ENCODE results near the gene RNF44. TPM values are rescaled to one million over a fixed set of nuclear protein-coding genes. Genes with fewer than 3 reads are reported as not detected.

The RNF44 gene
- total and polyA plus RNA-seq, 2 of the 13 experiments (the other 11 are each of a cell fraction or from before 2014, with no cell fraction given): 9.2 to 16.8 TPM

DNA sequence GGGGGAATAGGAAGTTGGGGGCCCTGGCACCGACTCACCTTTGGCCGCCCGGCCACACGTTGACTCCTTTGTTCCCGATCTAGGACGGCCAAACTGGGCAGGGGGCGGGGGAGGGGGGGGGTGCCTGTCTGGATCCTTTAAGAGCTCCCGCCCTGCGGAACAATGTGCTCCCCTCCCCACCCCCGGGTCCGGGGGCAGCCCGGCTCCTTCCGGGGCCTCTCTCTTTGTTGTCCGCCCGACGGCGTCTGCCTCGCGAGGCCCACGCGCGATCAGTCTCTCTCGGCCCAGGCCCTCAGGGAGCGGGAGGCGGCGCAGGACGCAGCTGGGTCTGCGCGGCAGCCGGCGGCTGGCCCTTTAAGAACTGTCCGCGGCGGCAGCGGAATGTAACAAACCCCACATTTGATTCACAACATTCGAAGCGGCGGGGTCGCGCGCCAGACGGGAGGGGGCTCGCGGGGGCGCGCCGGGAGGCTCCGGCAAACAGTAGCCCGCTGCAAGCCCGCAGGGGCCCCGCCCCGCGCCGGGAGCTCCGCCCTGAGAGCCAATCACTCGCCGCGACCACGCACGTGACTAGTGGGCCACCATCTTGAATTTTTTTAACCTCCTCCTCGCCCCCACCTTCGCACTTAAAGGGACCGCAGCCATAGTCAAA lies at the start of gene RNF44 (continued):
- TF ChIP-seq XRCC5 (optimal IDR thresholded peaks at IDR 0.05; ENCODE audit: low read length) (peak; percentile 29), MEIS2 (CRISPR knock-in tag; IDR thresholded peaks at IDR 0.05) (0 out of 2 replicates have a peak, but pooled peaks have one; percentile 4), ZKSCAN5 (CRISPR knock-in tag; IDR thresholded peaks at IDR 0.05) (no peak), NR2F2 (IDR thresholded peaks at IDR 0.05; ENCODE audit: borderline replicate concordance, low read depth) (no peak), NONO (IDR thresholded peaks at IDR 0.05) (no peak), NONO (CRISPR knock-in tag; conservative IDR thresholded peaks at IDR 0.05) (no peak), ZNF598 (CRISPR knock-in tag; IDR thresholded peaks at IDR 0.05; ENCODE audit: borderline replicate concordance) (no peak), CBFB (CRISPR knock-in tag; IDR thresholded peaks at IDR 0.05) (no peak), ZSCAN30 (CRISPR knock-in tag; IDR thresholded peaks at IDR 0.05) (0 out of 2 replicates have a peak, but pooled peaks have one; percentile 77), MED13 (CRISPR knock-in tag; IDR thresholded peaks at IDR 0.05) (0 out of 2 replicates have a peak, but pooled peaks have one; percentile 40), MXI1 (IDR thresholded peaks at IDR 0.05; ENCODE audit: borderline replicate concordance, low read depth, low read length) (no peak), ZNF761 (CRISPR knock-in tag; conservative IDR thresholded peaks at IDR 0.05) (no peak), CBX5 (CRISPR knock-in tag; IDR thresholded peaks at IDR 0.05; ENCODE audit: borderline replicate concordance) (no peak)
- TF ChIP-seq, protein P1, sequence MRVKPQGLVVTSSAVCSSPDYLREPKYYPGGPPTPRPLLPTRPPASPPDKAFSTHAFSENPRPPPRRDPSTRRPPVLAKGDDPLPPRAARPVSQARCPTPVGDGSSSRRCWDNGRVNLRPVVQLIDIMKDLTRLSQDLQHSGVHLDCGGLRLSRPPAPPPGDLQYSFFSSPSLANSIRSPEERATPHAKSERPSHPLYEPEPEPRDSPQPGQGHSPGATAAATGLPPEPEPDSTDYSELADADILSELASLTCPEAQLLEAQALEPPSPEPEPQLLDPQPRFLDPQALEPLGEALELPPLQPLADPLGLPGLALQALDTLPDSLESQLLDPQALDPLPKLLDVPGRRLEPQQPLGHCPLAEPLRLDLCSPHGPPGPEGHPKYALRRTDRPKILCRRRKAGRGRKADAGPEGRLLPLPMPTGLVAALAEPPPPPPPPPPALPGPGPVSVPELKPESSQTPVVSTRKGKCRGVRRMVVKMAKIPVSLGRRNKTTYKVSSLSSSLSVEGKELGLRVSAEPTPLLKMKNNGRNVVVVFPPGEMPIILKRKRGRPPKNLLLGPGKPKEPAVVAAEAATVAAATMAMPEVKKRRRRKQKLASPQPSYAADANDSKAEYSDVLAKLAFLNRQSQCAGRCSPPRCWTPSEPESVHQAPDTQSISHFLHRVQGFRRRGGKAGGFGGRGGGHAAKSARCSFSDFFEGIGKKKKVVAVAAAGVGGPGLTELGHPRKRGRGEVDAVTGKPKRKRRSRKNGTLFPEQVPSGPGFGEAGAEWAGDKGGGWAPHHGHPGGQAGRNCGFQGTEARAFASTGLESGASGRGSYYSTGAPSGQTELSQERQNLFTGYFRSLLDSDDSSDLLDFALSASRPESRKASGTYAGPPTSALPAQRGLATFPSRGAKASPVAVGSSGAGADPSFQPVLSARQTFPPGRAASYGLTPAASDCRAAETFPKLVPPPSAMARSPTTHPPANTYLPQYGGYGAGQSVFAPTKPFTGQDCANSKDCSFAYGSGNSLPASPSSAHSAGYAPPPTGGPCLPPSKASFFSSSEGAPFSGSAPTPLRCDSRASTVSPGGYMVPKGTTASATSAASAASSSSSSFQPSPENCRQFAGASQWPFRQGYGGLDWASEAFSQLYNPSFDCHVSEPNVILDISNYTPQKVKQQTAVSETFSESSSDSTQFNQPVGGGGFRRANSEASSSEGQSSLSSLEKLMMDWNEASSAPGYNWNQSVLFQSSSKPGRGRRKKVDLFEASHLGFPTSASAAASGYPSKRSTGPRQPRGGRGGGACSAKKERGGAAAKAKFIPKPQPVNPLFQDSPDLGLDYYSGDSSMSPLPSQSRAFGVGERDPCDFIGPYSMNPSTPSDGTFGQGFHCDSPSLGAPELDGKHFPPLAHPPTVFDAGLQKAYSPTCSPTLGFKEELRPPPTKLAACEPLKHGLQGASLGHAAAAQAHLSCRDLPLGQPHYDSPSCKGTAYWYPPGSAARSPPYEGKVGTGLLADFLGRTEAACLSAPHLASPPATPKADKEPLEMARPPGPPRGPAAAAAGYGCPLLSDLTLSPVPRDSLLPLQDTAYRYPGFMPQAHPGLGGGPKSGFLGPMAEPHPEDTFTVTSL (CRISPR knock-in tag; IDR thresholded peaks at IDR 0.05; ENCODE audit: borderline replicate concordance): no peak
- TF ChIP-seq, protein P2, sequence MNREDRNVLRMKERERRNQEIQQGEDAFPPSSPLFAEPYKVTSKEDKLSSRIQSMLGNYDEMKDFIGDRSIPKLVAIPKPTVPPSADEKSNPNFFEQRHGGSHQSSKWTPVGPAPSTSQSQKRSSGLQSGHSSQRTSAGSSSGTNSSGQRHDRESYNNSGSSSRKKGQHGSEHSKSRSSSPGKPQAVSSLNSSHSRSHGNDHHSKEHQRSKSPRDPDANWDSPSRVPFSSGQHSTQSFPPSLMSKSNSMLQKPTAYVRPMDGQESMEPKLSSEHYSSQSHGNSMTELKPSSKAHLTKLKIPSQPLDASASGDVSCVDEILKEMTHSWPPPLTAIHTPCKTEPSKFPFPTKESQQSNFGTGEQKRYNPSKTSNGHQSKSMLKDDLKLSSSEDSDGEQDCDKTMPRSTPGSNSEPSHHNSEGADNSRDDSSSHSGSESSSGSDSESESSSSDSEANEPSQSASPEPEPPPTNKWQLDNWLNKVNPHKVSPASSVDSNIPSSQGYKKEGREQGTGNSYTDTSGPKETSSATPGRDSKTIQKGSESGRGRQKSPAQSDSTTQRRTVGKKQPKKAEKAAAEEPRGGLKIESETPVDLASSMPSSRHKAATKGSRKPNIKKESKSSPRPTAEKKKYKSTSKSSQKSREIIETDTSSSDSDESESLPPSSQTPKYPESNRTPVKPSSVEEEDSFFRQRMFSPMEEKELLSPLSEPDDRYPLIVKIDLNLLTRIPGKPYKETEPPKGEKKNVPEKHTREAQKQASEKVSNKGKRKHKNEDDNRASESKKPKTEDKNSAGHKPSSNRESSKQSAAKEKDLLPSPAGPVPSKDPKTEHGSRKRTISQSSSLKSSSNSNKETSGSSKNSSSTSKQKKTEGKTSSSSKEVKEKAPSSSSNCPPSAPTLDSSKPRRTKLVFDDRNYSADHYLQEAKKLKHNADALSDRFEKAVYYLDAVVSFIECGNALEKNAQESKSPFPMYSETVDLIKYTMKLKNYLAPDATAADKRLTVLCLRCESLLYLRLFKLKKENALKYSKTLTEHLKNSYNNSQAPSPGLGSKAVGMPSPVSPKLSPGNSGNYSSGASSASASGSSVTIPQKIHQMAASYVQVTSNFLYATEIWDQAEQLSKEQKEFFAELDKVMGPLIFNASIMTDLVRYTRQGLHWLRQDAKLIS (CRISPR knock-in tag; IDR thresholded peaks at IDR 0.05): no peak
- TF ChIP-seq, protein P3, sequence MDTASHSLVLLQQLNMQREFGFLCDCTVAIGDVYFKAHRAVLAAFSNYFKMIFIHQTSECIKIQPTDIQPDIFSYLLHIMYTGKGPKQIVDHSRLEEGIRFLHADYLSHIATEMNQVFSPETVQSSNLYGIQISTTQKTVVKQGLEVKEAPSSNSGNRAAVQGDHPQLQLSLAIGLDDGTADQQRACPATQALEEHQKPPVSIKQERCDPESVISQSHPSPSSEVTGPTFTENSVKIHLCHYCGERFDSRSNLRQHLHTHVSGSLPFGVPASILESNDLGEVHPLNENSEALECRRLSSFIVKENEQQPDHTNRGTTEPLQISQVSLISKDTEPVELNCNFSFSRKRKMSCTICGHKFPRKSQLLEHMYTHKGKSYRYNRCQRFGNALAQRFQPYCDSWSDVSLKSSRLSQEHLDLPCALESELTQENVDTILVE (CRISPR knock-in tag; IDR thresholded peaks at IDR 0.05): peak; percentile 41; the same call in 1 of the 2 replicates

Measured in HepG2 (cell line).